Thoracic aorta (tissue), 2 donors: ENCODE measurements around the gene HOXC13. TPM values are rescaled to one million over a fixed set of nuclear protein-coding genes. Genes with fewer than 3 reads are reported as not detected.

ENCODE experiments used
- ATAC-seq: fragments of 150-250 bp; one replicate; pipeline ENCODE4 v1.8.0; 2017; ENCODE audit warnings: low read depth; ENCODE audit not compliant: insufficient number of reproducible peaks, low FRiP score
- DNase-seq: peaks from one replicate; pipeline ENCODE4 v3.0.0-alpha.2; 2020; ENCODE audit warnings: low spot score
- H3K27ac ChIP-seq, 2 donors: fragments of 200-600 bp; sonication (generic); 1 replicate in 1 of 2; 2 replicates in 1 of 2; pipeline ENCODE4 v1.5.1; 2016; ENCODE audit warnings: mild to moderate bottlenecking in 2 of 2, moderate library complexity in 2 of 2
- H3K27me3 ChIP-seq: fragments of 200-600 bp; sonication (generic); replicated peaks from 2 replicates; pipeline ENCODE4 v1.6.0; 2016; ENCODE audit warnings: mild to moderate bottlenecking; ENCODE audit not compliant: insufficient read depth
- H3K36me3 ChIP-seq: fragments of 200-600 bp; sonication (generic); one replicate; pipeline ENCODE4 v1.5.1; 2016
- H3K4me1 ChIP-seq, 2 donors: fragments of 200-600 bp; sonication (generic); 1 replicate in 1 of 2; 2 replicates in 1 of 2; pipeline versions ENCODE4 v1.5.1 to v1.6.0; 2016; ENCODE audit warnings: low read depth in 2 of 2, mild to moderate bottlenecking in 1 of 2; ENCODE audit not compliant: control insufficient read depth in 1 of 2
- H3K4me3 ChIP-seq: fragments of 200-600 bp; sonication (generic); 2 replicates; pipeline ENCODE4 v1.5.1; 2016; ENCODE audit warnings: mild to moderate bottlenecking
- H3K9me3 ChIP-seq: fragments of 200-600 bp; sonication (generic); 2 replicates; pipeline ENCODE4 v1.5.1; 2016
- CTCF ChIP-seq: fragments of 200-600 bp; sonication (generic); IDR thresholded peaks from one replicate; pipeline ENCODE4 v1.5.1; 2019; ENCODE audit warnings: antibody characterized with exemption
- total RNA-seq, 2 donors: library from RNA; depleted of rRNA; stranded (reverse); fragments of >200 nt; gene quantifications; one replicate each; pipeline versions ENCODE4 v1.1.0 to v1.2.3, GENCODE V29; 2016

Gene HOXC13
- total RNA-seq, 2 donors from 2014 or later = not detected

GRCh38 chr12:53991077-53991460 is 52.4 kb downstream of the HOXC13 start:
- no peak for ATAC-seq
- TF ChIP-seq CTCF = no peak
- no peak for DNase-seq
- H3K27ac ChIP-seq = no peak overlapping the region
- no peak overlapping the region for H3K4me3 ChIP-seq
- H3K9me3 ChIP-seq = no peaks in the 10 kb centered on the region
- H3K4me1 ChIP-seq = peaks cover 17 to 38% of the 10 kb centered on the region in 2 donors
- peaks cover 82% of the 10 kb centered on the region for H3K27me3 ChIP-seq
- H3K36me3 ChIP-seq = no peaks in the 10 kb centered on the region

GRCh38 chr12:53992377-53992889 is 53.8 kb downstream of the HOXC13 start:
- Histone ChIP-seq H3K9me3 (no peaks in the 10 kb centered on the region), H3K27ac (no peak overlapping the region), H3K4me1 (peaks cover 15 to 33% of the 10 kb centered on the region in 2 donors), H3K27me3 (peaks cover 70% of the 10 kb centered on the region), H3K36me3 (no peaks in the 10 kb centered on the region), H3K4me3 (no peak overlapping the region)
- no peak for DNase-seq
- no peak for TF ChIP-seq CTCF
- ATAC-seq = no peak

GRCh38 chr12:53993162-53994008 is 54.8 kb downstream of the HOXC13 start:
- TF ChIP-seq CTCF = no peak
- no peak overlapping the region for H3K27ac ChIP-seq
- H3K4me3 ChIP-seq = no peak overlapping the region
- H3K27me3 ChIP-seq = peaks cover 60% of the 10 kb centered on the region
- peaks cover 15 to 33% of the 10 kb centered on the region in 2 donors for H3K4me1 ChIP-seq
- no peaks in the 10 kb centered on the region for H3K36me3 ChIP-seq
- no peaks in the 10 kb centered on the region for H3K9me3 ChIP-seq
- DNase-seq (no peak), ATAC-seq (no peak)

GRCh38 chr12:53994009-53994263 is 55.3 kb downstream of the HOXC13 start:
- Histone ChIP-seq H3K4me1 (peaks cover 15 to 33% of the 10 kb centered on the region in 2 donors), H3K36me3 (no peaks in the 10 kb centered on the region), H3K4me3 (no peak overlapping the region), H3K27ac (no peak overlapping the region), H3K27me3 (peaks cover 55% of the 10 kb centered on the region), H3K9me3 (no peaks in the 10 kb centered on the region)
- TF ChIP-seq CTCF = no peak
- no peak for ATAC-seq
- DNase-seq = no peak

- no peak for ATAC-seq
- Histone ChIP-seq H3K4me1 (peaks cover 15 to 28% of the 10 kb centered on the region in 2 donors), H3K27ac (no peak overlapping the region), H3K4me3 (peak overlapping the region; percentile 66), H3K27me3 (peaks cover 50% of the 10 kb centered on the region), H3K36me3 (no peaks in the 10 kb centered on the region), H3K9me3 (no peaks in the 10 kb centered on the region)
- TF ChIP-seq CTCF = no peak
- DNase-seq = no peak
These were observed 55.8 kb downstream of the HOXC13 start for GRCh38 chr12:53994264-53995001.
